ENCODE data around the gene MBD6.
A peak's percentile ranks its signal among the peaks of the same experiment; 100 is the strongest.

The MBD6 gene, protein sequence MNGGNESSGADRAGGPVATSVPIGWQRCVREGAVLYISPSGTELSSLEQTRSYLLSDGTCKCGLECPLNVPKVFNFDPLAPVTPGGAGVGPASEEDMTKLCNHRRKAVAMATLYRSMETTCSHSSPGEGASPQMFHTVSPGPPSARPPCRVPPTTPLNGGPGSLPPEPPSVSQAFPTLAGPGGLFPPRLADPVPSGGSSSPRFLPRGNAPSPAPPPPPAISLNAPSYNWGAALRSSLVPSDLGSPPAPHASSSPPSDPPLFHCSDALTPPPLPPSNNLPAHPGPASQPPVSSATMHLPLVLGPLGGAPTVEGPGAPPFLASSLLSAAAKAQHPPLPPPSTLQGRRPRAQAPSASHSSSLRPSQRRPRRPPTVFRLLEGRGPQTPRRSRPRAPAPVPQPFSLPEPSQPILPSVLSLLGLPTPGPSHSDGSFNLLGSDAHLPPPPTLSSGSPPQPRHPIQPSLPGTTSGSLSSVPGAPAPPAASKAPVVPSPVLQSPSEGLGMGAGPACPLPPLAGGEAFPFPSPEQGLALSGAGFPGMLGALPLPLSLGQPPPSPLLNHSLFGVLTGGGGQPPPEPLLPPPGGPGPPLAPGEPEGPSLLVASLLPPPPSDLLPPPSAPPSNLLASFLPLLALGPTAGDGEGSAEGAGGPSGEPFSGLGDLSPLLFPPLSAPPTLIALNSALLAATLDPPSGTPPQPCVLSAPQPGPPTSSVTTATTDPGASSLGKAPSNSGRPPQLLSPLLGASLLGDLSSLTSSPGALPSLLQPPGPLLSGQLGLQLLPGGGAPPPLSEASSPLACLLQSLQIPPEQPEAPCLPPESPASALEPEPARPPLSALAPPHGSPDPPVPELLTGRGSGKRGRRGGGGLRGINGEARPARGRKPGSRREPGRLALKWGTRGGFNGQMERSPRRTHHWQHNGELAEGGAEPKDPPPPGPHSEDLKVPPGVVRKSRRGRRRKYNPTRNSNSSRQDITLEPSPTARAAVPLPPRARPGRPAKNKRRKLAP

DNA sequence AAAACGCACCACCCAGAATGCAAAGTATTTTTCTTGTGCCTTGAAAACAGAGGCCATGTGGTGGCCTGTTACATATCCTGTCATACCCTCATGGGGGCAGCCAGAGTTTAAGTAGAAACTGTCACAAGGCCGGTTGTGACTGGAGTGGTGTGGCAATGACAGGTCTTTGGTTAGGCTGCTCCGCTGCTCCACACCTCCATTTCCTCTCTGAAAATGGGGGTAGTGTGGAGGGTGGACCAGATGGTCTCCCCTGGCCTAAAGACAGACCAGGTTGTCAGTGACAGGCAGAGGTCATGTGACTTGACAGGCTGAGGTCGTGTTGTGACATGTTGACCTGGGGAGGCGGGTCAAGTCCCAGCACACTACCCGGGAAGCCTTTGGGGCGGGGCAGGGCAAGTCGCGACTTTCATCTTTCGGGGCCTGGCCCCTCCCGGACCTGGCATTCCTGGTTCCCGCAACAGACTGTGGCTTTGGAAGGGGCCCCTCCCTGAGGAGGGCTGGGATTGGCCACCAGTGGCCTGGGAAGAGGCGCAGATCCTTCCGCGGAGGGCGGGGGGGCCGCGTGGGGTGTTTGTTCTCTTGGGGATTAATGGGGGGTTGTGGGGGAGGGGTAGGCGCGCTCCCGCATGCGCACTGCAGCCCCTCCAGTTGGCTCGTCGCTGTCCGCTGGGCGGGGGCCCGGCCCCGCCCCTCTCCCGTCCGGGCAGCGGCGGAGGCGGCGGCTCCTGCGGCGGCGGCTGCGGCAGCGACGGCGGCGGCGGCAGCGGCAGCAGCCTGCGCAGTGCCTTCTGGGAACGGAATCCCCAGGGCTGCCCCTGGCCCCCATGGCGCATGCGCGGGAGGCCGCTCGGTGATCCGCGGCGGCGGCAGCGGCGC, at the start of gene MBD6:
TSS of gene MBD6 (plus strand) at position 814 of the 876 bp plus-strand sequence. CDS start 1,480 bp downstream, outside the sequence.
- H3K4me3 ChIP-seq: peak within 1 kb of the TSS; percentile 61 to 85 (median 67)
- peak within 1 kb of the TSS; percentile 89 to 99 (median 96) for H3K27ac ChIP-seq

DNA sequence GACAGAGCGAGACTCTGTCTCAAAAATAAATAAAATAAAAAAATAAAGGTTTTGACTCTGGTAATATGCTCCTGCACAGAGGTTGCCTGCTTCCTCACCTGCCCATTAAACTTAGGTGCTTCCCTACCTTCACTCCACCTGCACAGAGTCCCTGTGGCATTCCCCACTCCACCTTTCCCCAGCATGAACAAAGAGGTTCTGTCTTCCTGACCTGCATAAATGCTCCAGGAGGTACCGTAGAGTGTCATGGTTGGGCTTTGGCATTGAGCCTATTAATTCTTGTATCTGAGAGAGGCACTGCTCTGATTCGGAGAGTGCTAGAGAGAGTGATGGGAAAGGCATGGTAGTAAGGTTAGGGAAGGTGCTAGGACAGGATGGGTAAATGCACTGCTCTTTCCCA, 49.2 kb upstream of the MBD6 start:
- H3K4me3 ChIP-seq: no peak overlapping the region

DNA sequence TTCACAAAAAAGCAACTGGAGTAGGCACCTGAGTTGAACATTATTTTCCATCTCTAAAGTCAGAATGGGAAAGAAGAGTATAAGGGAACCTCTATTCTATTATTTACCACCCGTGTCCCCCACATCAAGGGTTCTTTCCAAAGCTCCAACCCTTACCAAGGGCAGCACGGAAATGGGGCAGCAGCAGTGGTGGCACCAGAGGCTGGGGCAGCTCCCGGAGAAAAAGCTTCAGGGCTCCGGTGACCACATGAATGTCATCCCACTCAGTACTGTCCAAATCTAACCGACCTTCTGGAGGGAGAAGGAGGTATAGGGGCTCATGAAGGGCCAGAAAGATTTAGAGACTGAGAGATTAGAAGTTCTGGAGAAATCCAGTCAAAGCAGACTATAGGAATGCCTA, 48.7 kb upstream of the MBD6 start:
- H3K4me3 ChIP-seq: no peak overlapping the region
- no peak overlapping the region for H3K27ac ChIP-seq

More for the DNA sequence above, 49.2 kb upstream of the MBD6 start:
- H3K27ac ChIP-seq: no peak overlapping the region

DNA sequence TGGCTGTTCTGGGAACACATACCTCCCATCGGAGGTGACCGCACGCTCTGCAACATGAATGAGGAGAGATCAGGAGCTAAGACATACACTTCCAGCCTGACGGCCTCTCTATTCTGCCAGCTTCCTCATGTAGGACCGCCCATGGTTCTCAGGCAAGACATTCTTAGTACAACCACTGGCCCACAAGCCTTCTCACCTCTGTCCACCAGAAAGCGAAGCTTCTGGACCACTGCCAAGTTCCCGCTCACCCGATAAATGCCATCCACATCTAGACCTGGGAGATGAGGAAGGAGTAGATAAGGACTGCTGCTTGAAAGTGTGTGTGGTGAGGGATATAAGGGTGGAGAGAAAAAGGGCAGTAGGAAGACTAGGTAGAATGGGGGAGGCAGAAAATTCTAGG, 48.2 kb upstream of the MBD6 start:
- Histone ChIP-seq H3K4me3 (no peak overlapping the region), H3K27ac (no peak overlapping the region)

DNA sequence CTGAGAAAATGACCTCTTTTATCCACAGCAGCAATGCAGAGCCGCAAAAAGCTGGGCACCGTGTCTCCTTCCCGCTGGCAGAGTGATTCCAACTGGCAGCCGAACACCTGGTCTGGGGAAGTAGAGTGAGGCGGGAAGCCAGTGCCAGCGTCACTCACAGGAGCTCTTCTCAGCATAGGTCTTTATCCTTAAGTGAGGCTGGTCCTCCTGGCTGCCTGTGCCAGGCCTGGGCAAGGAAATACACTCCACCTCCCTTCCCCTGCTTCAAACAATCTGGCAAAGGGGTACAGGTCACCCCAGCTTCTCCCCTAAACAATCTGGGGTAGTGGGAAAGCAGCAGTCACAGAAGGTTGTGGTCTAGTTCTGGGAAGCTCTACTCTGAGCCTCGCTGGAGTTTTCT, 47.8 kb upstream of the MBD6 start:
- Histone ChIP-seq H3K27ac (no peak overlapping the region), H3K4me3 (peak overlapping the region in 1 of 7 experiments; percentile 40)

DNA sequence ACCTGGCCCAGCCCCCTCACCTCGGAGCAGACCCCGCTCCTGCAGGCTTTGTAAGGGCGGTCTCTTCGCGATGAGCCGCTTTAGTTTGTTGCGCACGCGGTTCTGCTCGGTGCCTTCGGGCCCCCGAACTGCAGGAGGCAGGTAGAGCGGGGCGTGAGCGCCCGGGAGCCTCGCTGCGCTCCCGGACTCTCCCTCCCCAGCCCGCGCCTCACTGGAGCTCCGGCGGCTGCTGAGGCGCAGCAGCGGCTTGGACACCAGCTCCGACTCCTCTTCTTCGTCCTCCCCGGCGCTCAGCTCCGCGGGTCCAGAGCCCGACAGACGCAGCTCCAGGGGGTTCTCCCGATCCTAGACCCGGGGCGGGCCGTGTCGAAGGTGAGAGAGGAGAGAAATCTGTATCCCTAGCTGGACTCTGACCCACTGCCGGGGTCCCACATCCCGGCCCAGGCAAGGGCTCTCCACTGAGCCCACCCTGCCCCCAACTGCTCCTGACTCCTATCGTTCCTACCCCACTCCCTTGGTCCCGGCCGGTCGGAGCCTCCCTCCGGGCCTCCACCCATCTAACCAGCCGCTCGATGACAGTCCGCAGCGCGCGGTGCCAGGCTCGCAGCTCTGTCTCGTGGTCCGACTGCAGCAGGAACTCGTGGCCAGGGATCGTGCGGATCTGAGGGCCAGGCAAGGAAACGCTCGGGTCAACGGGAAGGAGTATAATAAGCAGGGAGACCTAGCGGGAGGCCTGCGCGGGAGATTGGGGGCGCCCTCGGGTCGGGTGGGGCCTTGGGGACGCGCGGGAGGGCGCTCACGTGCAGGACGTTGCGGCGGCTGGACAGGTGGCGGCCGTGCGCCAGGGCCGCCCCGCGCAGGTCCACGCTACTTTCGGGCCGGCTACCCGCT, 47.1 kb upstream of the MBD6 start:
- H3K27ac ChIP-seq: peak overlapping the region in 17 of 21 experiments; percentile 17 to 99 (median 88)
- H3K4me3 ChIP-seq: peak overlapping the region; percentile 32 to 47 (median 40)

DNA sequence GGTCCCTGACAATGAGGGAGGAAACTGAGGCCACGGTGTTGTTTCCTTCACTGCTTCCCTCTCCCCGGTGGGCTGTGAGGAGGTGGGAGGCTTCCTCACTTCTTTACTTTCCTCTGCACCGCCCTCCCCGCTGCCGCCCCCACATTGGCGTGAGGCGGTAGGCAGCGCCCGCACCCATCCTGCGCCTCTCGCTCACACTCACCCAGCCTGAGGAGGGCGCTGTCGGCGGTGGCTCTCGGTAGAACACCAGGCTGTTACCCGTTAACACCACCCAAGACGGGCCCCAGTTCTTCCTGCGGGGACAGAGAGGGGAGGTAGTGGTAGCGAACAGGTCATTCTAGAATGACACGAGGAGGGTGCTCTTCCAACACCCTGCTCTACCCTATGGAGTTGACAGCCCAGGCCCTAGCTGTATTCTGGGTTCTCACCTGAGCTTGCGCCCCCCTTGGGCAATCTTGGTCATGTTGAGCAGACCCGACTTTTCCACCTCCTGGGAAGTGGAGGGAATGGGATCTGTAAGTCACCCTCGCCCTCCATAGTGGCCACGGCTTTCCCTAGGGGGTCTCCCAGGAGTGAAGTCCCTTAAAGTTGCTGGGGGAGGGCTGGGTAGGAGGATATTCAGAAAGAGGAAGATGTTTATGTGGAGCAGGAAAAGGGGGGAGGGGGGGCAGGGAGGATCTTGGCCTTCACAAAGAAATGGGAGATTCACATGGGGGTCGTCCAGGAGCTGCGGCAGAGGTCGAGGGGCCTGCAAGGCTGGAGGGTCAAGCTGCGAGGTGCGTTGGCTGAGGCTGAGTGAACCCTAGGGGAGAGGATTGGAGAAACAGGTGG, 46.2 kb upstream of the MBD6 start:
- H3K27ac ChIP-seq: peak overlapping the region in 18 of 21 experiments; percentile 31 to 99 (median 86)
- H3K4me3 ChIP-seq: peak overlapping the region; percentile 32 to 47 (median 40)

DNA sequence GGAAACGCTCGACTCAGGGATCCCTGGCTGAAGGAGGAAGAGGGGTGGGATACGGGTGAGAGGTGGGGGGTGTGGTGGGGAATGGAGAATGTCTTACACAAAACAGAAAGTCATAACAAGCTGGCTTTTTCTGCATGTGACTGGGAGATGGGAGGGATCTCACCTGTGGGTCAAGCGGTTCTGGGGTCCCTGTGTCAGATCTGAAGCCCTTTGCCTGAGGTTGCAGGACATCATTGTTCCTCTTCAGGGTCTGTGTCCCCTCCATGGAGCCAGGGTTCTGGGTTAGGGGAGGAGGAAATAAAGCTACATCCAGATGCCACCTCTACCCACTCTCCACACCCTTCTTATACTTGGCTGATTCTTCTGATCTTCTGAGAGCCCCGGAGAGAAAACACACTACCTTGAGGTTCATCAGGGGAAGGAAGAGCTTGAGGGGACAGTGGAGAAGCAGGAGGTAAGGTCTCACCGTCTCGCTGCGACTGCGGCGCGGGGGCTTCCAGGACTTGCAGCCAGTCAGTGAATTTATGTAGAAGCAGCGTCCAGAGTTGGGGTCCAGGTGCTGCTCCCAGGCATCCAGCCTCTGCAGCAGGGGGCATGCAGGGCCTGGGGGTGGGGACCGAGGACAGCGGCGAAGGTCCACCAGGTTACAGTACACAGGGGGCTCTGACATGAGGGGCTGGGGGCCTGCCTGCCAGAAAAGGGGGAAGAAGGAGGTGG, 45.5 kb upstream of the MBD6 start:
- peak overlapping the region; percentile 32 to 47 (median 40) for H3K4me3 ChIP-seq
- H3K27ac ChIP-seq: peak overlapping the region; percentile 31 to 99 (median 84)

DNA sequence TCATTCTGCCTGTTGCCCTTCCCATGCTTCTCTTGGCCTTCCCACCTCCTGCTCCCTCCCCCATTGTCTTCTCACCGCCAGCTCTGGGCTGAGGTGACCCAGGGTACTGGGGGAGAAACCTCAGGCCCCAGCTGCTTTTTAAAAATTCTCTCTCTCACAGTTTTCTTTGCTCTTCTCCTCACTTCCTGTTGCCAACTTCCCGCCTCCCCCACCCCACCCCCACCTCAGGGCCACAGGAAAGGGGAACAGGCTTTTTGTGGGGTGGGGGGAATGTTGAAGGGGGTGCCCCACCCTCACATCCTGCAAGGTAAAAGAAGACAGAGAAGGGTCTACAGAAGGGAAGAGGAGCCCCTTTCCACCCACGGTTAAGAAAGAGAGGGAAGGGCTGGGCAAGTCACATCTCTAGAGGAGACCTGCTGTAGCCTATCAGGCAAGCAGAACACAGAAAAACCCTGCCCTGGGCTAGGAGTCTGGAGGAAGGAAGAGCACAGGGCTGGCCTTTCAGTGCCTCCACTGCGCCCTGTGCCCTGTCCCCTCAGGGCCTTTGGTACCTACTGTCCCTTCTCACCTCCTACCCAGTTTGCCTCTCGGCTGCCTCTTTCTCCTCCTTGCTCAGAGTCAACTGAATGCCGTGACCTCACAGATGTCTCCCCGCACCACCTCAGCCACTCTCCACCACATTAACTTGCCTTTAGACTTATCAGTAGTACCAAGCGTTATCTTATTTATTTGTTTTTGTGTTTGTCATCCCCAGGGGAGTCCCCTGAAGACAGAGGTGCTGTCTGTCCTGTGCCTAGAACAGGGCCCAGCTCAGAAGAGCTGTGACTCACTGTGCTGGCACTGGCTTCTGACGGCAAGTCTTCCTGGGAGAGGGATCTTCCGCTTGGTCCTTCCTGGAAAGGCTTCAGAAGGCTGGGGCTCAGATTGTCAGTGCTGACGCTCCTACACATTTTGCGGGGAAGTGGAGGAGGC, 44.6 kb upstream of the MBD6 start:
- Histone ChIP-seq H3K4me3 (peak overlapping the region; percentile 32 to 47 (median 40)), H3K27ac (peak overlapping the region; percentile 31 to 99 (median 84))

DNA sequence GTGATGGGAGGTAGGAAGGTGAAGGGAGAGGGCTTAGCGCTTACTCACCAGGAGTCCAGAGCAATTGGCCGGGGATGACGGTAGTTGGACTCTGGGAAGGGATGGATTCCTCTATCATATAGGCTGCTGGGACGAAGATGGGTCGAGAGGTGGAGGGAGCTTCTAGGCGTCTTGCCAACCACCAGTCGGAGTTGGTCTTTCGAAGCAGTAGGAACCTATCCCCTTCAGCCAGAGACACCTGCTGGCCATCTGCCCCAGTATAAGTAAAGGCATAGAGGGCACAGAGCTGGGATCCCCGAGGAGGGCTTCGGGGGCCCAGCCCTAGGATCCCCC, 43.6 kb upstream of the MBD6 start:
- H3K27ac ChIP-seq: peak overlapping the region in 20 of 21 experiments; percentile 31 to 99 (median 84)

DNA sequence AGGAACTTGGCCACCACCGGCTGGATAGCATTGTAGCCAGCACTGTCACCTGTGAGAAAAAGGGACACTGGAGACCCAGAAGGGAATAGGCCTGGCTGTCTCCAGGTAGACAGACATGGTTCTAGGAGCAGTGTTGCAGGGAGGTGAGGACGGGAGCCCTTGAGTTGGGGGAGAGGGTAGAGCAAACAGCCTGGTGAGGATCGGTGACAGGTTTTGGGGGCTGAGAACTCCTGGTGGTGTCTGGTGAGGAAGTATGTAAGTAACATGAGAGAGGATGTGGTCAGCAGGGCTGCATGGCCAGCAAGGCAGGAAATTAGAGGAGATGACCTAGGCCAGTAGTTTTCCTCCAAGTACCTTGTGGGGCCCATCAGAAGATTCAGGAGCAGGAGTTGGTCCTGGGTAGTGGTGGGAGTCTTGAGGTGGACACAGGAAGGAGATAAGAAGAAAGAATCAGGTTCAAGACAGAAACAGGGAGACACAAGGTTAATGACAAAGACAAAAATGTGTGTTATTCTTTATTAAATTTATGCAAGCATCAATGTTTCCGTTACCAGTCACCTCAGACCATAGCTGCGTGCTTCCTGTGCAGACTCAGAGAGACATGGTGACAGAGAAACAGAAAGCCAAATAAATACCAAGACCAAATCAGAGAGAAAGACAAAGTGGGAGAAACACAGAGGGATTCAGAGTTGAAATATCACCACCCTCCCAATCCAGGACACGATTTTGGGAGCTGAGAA, 43.1 kb upstream of the MBD6 start, which contains the start of gene ARHGAP9:
TSS of gene ARHGAP9 (minus strand) at position 491 of the 740 bp plus-strand sequence. CDS start at position 31, 460 bp downstream.
- Histone ChIP-seq H3K4me3 (peak within 1 kb of the TSS in 3 of 7 experiments; percentile 36 to 42 (median 40)), H3K27ac (peak within 1 kb of the TSS in 20 of 21 experiments; percentile 36 to 99 (median 84))

More for the DNA sequence above, 43.6 kb upstream of the MBD6 start:
- H3K4me3 ChIP-seq: peak overlapping the region in 3 of 7 experiments; percentile 14 to 42 (median 36)

DNA sequence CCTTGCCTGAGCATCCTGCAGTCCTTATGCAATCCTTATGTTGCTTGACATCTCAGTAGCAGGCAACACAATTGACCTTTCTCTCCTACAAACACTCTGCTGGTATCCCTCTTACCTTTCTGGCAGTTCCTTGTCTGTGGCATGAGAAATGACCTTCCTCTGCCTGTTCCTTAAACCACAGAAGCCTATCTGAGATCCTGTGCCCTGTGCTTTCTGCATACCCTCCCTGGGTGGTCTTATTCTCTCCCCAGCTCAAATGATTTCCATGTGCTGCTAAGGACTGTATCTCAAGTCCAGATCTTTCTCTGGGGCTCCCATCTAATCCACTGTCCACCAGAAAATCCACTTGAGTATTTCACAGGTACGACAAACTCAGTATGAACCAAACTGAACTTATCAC, 41.0 kb upstream of the MBD6 start:
- Histone ChIP-seq H3K4me3 (no peak overlapping the region), H3K27ac (peak overlapping the region in 4 of 21 experiments; percentile 88 to 99 (median 94))

DNA sequence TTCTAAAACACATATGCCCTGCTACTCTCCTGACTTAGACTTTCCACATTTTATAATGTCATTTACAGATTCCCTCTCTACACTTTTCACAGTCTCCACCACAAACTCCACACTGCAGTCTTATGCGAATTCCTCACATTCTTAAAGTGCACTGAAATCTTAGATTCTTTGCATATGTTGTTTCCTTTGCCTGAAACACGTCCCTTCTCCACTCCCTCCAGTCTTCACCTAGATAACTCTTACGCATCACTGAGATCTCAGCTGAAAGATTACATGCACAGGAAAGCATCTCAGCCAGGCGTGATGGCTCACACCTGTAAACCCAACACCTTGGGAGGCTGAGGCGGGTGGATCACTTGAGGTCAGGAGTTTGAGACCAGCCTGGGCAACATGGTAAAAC, 39.2 kb upstream of the MBD6 start:
- Histone ChIP-seq H3K4me3 (no peak overlapping the region), H3K27ac (peak overlapping the region in 1 of 21 experiments; percentile 14)

DNA sequence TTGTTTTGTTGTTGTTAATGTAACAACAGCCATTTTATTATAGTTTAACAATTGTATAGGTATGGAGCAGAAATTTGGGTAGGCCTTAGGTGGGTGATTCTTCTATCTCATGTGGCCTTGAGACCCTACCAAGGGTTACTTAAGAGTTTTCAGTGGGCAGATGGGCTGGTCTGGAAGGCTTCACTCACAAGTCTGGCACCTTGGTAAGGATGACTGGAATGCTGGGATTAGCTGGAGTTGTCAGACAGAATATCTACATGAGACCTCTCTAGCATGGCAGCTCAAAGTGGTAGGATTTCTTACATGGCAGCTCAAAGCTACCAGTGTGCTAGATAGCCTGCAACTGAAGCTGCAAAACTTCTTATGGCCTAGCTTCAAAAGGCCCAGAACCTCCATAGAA, 36.9 kb upstream of the MBD6 start:
- H3K4me3 ChIP-seq: no peak overlapping the region
- H3K27ac ChIP-seq: no peak overlapping the region

All from skin epidermis (tissue), 12 donors.